ENCODE results near the gene PNMA5.
A peak's percentile ranks its signal among the peaks of the same experiment; 100 is the strongest.
"Not testable (repeated sequence)": the region's sequence is repeated elsewhere in the genome, so short reads cannot be mapped to it uniquely, and the experiment has no call there.

The PNMA5 gene

GRCh38 chrX:152993933-152994332 lies at the start of gene PNMA5:
Gene PNMA5, minus strand, starts transcription at chrX:152994116. Its CDS starts 2,518 bp downstream, at chrX:152991598.
- no peak for DNase-seq (ENCODE audit: low spot score)

DNA sequence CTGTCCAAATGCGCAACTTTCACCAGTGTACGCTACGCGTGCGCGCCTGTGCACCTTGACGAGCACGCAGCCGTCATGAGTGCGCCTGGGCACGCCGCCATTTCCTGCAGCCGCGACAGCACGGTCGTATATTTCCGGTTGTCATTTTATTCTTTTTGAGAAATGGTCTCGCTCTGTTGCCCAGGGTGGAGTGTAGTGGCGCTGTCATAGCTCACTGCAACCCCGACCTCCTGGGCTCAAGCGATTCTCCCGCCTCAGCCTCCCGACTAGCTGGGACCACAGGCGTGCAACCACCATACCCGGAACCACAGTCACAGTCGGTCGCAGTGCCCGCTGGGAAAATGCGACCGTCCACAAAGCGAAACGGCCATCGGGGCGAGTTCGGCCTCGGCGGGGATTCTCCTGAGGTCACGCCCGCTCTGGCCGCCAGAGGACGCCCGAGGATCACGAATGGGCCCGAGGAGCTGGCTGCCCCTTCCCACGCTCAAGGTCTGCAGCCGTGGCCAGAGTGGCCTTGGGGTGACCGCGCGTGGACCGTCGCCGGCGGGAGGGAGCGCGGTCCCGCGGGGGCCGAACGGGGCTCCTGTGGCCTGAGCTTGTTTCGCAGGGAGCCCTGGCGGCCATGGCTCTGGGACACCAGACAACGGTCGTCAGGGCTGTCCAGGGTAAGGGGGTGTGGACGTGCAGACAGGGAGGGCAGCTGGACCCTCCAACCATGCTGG lies 38.6 kb upstream of the PNMA5 start:
- peak; percentile 65 for DNase-seq (ENCODE audit: low spot score)

GRCh38 chrX:153030801-153031200 lies 36.9 kb upstream of the PNMA5 start:
- DNase-seq (ENCODE audit: low spot score) = no peak

GRCh38 chrX:153029875-153030274 lies 36.0 kb upstream of the PNMA5 start:
- no peak for DNase-seq (ENCODE audit: low spot score)

- no peak for DNase-seq (ENCODE audit: low spot score)
These were observed 35.2 kb upstream of the PNMA5 start for GRCh38 chrX:153029162-153029561.

GRCh38 chrX:153028487-153028886 lies 34.6 kb upstream of the PNMA5 start:
- not testable (repeated sequence) for DNase-seq (ENCODE audit: low spot score)

DNA sequence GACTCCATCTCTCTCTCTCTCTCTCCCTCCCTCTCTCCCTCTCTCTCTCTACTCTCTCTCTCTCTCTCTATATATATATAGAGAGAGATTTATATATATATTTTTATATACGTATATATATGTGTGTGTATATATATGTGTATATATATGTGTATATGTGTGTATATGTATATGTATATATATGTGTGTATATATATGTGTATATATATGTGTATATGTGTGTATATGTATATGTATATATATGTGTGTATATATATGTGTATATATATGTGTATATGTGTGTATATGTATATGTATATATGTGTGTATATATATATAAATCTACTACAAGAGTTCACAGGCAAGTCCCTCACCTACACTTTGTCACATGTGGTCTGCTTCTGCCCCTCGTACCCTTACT lies 32.6 kb upstream of the PNMA5 start:
- DNase-seq (ENCODE audit: low spot score) = not testable (repeated sequence)

GRCh38 chrX:153019166-153019565 lies 25.2 kb upstream of the PNMA5 start:
- DNase-seq (ENCODE audit: low spot score) = no peak

GRCh38 chrX:153017174-153017573 lies 23.3 kb upstream of the PNMA5 start:
- DNase-seq (ENCODE audit: low spot score) = not testable (repeated sequence)

DNA sequence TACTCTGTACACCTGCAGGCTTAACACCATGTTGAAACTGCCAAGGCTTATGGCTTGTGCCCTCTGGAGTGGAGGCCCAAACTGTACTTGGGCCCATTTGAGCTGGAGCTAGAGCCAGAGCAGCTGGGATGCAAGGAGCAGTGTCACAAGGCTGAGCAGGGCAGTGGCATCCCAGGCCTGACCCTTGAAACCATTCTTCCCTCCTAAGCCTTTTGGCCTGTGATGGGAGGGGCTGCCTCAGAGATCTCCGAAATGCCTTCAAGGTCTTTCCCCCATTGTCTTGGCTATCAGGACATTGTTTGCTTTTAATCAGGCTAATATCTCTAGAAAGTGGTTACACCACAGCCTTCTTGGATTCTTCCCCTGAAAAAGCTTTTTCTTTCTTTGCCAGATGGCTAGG lies 10.9 kb upstream of the PNMA5 start:
- DNase-seq (ENCODE audit: low spot score) = no peak

GRCh38 chrX:153003981-153004380 lies 10.1 kb upstream of the PNMA5 start:
- DNase-seq (ENCODE audit: low spot score) = no peak

GRCh38 chrX:153002182-153002581 lies 8.3 kb upstream of the PNMA5 start:
- not testable (repeated sequence) for DNase-seq (ENCODE audit: low spot score)

GRCh38 chrX:152997337-152997736 lies 3.4 kb upstream of the PNMA5 start:
- no peak for DNase-seq (ENCODE audit: low spot score)

DNA sequence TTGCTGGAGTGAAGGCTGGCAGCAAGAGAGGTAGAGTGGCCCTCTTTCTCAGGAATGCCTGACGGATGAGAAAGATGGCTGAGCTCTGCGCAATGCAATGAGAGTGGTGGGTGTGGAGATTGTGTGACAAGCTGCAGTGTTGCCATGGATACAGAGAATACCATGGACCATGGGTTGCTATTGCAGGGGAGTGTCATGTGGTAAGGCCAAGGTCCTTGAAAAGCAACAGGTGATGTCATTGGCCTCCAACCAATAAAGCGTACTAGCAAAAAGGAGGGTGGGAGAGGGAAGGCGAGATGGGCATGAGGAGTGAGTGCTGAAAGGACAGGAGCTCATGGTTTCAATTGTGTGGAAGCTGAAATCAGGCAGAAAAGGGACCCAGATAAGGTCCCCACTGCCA lies 1.8 kb downstream of the PNMA5 start:
- DNase-seq (ENCODE audit: low spot score) = no peak

DNA sequence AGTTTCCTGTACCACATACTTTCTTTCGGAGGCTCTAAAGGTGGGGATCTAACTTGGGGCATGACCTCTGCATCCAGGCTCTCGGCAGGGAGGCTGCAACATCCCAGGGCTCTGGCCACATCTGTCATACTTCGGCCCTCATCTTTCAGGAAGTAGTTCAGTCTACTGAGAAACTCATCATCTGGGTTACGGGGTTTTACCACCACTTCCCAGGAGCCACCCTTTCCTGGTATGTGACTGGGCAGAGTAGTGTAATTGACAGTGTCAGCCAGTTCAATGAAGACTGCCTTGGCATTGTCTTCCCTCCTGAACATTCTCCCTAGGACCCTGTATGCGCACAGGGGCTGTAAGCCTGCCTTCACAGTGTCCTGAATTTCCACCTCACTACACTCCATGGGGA lies 2.8 kb downstream of the PNMA5 start:
- no peak for DNase-seq (ENCODE audit: low spot score)

DNA sequence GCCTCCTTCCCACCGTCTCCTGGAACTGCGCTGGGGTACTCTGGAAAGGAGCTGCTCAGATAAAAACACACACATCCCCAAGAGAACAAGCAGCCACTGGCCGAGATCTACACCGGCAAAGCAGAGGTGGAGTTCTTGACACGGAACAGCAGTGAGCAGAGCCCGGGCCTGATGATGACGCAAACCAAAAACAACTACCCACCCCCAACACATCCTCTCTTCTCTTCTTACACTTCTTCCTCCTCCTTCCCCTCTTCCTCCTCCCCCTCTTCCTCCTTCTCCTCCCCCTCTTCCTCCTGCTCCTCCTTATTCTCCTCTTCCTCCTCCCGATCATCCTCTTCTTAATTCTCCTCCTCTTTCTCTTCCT lies 4.6 kb downstream of the PNMA5 start:
- DNase-seq (ENCODE audit: low spot score) = no peak

- no peak for DNase-seq (ENCODE audit: low spot score)
These were observed 5.2 kb downstream of the PNMA5 start for GRCh38 chrX:152988536-152989291.

- DNase-seq (ENCODE audit: low spot score) = no peak
These were observed 6.1 kb downstream of the PNMA5 start for GRCh38 chrX:152987801-152988200.

- not testable (repeated sequence) for DNase-seq (ENCODE audit: low spot score)
These were observed 6.8 kb downstream of the PNMA5 start for GRCh38 chrX:152987156-152987555.

DNA sequence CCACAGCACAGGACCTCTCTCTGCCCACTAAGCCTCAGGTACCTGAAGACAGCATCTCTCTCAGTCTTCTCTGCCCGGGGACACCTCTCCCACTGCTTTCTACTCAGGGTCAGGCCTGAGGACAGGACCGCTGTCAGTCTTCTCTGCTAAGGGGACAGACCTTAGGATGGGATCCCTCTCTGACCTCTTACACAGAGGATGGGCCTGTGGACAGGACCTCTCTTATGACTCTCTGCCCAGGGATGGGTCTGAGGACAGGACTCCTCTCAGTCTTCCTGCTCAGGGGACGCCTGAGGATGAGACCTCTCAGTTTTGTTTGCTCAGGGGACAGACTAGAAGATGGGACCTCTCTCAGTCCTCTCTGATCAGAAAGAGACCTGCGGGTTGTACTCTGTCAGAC lies 8.5 kb downstream of the PNMA5 start:
- DNase-seq (ENCODE audit: low spot score) = not testable (repeated sequence)

GRCh38 chrX:152968193-152968592 lies 25.7 kb downstream of the PNMA5 start:
- DNase-seq (ENCODE audit: low spot score) = no peak

- DNase-seq (ENCODE audit: low spot score) = no peak
These were observed 33.8 kb downstream of the PNMA5 start for GRCh38 chrX:152960115-152960514.

- DNase-seq (ENCODE audit: low spot score) = no peak
These were observed 34.3 kb downstream of the PNMA5 start for GRCh38 chrX:152959626-152960025.
